Bronchial epithelial cell (primary cell): ENCODE data around the gene MYO3B. TPM values are rescaled to one million over a fixed set of nuclear protein-coding genes. Genes with fewer than 3 reads are reported as not detected.

Experiments used
- DNase-seq: peaks from one replicate; pipeline ENCODE4 v3.0.0-alpha.2; 2010; ENCODE audit warnings: low read depth
- FAIRE-seq: peaks from 2 replicates; lab custom pipeline; 2011; peaks lifted over from hg19 to GRCh38; lab: Jason Lieb, UNC
- H3K27me3 ChIP-seq: 2 replicates; pipeline ENCODE4 v1.5.1; 2011; ENCODE audit warnings: low read length; ENCODE audit not compliant: control insufficient read depth, insufficient read depth
- H3K36me3 ChIP-seq: 2 replicates; pipeline ENCODE4 v1.5.1; 2011; ENCODE audit warnings: low read length; ENCODE audit not compliant: control insufficient read depth, insufficient read depth
- H3K4me3 ChIP-seq: 2 replicates; pipeline ENCODE4 v1.5.1; 2011; ENCODE audit warnings: mild to moderate bottlenecking, low read depth, low read length, control low read depth
- CTCF ChIP-seq: IDR thresholded peaks from 2 replicates; pipeline ENCODE4 v1.5.1; 2011; ENCODE audit warnings: mild to moderate bottlenecking, moderate library complexity, low read length, control low read depth, inconsistent platforms; ENCODE audit not compliant: insufficient read depth, severe bottlenecking
- total RNA-seq: library from RNA; depleted of rRNA; stranded (reverse); fragments of >200 nt; gene quantifications from 2 replicates; pipeline ENCODE4 v1.2.1, GENCODE V29; 2014

The MYO3B gene
- total RNA-seq, 1 donor from 2014 or later: under 0.01 TPM

DNA sequence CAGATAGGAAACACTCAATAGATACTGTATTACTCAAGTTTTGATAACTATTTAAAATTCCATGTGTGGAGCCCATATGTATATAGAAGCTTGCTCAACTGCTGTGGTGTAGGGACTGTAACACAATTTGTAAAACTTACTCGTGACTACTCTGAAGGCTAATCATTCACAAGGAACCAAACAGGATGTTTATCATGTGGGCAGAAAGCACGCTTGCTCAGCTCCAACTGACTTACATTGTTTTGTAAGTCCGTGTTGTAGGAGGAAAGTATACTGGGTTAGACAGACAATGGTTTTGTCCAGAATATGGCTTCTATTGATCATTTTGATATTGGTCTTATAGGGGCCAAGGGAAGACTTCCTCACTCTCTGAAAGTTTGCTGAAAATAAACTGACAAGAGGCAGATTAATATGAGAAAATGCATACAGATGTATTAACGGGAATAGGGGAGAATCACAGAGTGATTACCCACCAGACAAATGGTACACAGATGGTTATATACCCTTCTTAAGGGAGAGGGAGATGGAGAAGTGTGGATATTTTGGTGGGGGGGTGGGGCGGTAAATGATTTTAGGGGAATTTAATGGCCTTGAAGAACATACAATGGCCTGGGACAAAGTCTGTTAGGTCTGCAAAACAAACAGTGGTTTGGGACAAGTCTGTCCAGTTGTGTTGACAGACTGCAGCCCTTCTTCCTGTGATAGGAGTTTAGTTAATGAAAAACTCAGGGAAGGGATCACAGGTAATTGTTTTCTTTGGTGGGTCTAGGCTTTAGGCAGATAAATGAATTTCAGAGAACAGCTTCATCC is 277.9 kb downstream of the MYO3B start:
- TF ChIP-seq CTCF: no peak
- DNase-seq (peak; percentile 22), FAIRE-seq (no peak)
- H3K4me3 ChIP-seq: no peak overlapping the region
- no peaks in the 10 kb centered on the region for H3K27me3 ChIP-seq
- no peaks in the 10 kb centered on the region for H3K36me3 ChIP-seq

DNA sequence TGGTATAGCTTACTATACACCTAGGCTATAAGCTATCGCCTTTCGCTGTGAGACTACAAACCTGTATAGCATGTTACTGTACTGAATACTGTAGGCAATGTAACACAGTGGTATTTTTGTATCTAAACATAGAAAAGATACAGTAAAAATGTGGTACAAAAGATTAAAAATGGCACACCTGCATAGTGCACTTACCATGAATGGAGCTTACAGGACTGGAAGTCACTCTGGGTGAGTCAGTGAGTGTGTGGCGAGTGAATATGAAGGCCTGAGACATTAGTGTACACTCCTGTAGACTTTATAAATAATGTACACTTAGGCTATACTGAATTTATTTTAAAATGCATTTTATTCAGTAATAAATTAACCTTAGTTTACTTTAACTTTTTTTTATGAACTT is 279.0 kb downstream of the MYO3B start:
- H3K4me3 ChIP-seq: no peak overlapping the region
- DNase-seq (peak; percentile 37), FAIRE-seq (no peak)
- no peak for TF ChIP-seq CTCF
- no peaks in the 10 kb centered on the region for H3K36me3 ChIP-seq
- H3K27me3 ChIP-seq: no peaks in the 10 kb centered on the region

DNA sequence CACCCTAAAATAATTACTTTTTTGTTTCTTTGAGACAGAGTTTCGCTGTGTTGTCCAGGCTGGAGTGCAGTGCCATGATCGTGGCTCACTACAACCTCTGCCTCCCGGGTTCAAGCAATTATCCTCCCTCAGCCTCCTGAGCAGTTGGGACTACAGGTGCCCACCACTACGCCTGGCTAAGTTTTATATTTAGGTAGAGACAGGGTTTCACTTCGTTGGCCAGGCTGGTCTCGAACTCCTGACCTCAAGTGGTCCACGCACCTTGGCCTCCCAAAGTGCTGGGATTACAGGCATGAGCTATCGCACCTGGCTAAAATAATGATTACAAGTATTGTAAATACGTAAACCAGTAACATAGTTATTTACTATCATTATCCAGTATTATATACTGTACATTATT is 279.8 kb downstream of the MYO3B start:
- FAIRE-seq (no peak), DNase-seq (no peak)
- no peaks in the 10 kb centered on the region for H3K27me3 ChIP-seq
- no peaks in the 10 kb centered on the region for H3K36me3 ChIP-seq
- H3K4me3 ChIP-seq: no peak overlapping the region
- no peak for TF ChIP-seq CTCF

- DNase-seq (no peak), FAIRE-seq (no peak)
- Histone ChIP-seq H3K36me3 (no peaks in the 10 kb centered on the region), H3K27me3 (no peaks in the 10 kb centered on the region), H3K4me3 (no peak overlapping the region)
- no peak for TF ChIP-seq CTCF
These were observed 283.9 kb downstream of the MYO3B start for GRCh38 chr2:170461889-170462288.

DNA sequence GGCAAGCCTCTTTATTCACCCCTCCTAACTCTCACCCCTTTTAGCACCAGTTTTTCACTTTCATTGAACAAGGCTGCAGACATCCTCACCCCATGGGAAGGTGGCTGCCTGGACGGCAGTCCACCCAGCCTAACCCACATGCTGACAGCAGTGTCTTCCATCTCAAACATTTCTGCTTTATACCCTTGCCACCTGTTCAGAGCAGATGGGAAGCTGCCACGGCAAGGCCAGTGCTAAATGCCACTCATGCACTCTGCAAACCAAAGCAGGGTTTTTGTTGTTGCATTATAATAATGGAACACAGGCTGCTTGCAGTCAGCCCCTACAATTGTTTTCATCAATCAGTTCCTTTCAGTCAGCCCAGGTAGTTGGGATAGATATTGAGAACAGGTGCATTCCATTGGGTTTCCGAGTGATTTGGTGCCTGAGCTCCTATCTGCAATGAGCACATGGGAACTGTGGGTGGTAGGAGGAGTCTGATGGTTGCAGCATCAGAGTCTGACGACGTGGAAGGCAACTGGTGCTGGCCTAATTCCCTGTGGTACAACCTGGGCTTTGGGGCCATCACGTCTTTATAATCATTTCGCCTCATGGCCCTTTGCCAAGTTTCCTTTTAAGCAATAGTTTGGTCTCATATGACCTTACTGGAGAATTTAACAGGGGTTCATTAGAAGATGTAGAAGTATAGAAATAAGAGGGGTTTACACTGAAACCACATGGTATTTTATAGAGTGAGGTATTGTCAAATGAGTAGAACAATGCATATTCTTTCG is 284.7 kb downstream of the MYO3B start:
- FAIRE-seq: peak; percentile 76
- H3K4me3 ChIP-seq: no peak overlapping the region
- no peak for DNase-seq
- H3K36me3 ChIP-seq: no peaks in the 10 kb centered on the region
- no peaks in the 10 kb centered on the region for H3K27me3 ChIP-seq
- TF ChIP-seq CTCF: no peak
